NCI-H1092 treated with DMSO at 0.1 percent for 48 hours (cell line): ENCODE measurements around the gene PRKAB1.
"Not testable (repeated sequence)": the region's sequence is repeated elsewhere in the genome, so short reads cannot be mapped to it uniquely, and the experiment has no call there.

Source experiments
- DNase-seq: peaks from one replicate; lab custom pipeline; 2025; lab: John Stamatoyannopoulos, UW

The PRKAB1 gene

DNA sequence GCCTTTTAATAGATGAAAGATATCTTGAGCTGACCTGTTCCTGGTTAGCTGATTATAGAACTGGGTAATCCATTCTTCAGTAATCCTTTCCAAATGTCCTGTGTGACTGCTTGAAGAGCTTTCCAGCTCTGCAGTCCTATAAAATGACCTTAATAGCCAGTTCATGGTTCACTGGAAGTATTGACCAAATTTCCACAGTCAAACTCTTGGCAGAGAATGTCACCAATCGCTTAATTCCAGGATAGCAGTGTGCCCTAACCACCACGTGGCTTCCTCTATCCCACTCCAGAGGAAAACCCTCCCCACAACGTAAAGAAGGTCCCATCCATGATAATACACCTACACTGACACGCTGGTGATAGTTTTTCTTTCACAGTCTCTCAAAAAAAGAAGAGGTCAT, 17.4 kb downstream of the PRKAB1 start:
- DNase-seq, result no peak

DNA sequence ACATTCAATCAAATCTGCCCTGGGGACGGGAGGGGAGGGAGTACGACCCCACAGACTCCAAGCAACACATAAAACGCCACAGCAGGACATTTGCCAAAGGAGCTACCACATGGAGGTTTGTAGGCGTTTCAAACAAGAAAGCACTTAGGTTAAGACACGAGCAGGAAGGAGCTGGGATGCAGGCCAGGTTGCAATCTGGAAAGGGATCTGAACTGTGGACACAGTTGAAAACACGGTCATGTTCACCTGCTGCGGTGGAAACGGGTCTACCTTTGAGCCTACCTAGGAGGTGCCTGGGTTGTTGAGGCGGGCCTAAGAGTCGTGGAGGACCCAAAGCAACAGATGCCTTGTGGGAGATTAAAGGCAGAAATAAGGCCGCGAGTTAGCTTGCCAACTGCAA, 18.4 kb downstream of the PRKAB1 start:
- DNase-seq, result no peak

DNA sequence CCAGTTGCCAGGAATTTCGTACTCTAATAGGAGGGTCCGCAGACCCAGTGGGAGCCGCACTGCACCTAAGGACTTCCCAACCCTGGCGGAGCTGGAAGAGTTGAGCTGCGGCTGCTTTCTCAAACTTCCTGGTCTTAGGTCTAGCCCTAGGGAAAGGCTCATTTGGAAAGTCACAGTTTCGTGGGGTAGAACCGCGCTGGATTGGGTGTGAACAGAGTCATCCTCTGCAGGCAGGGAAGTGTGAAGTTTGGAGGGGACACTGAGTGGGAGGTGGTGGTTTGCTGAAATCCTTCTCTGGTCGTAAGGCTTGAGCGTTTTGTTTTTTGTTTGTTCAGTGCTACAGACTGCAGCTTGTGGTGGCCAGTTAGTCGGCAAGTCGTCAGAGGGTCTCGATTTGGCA, 18.8 kb downstream of the PRKAB1 start:
- no peak for DNase-seq

DNA sequence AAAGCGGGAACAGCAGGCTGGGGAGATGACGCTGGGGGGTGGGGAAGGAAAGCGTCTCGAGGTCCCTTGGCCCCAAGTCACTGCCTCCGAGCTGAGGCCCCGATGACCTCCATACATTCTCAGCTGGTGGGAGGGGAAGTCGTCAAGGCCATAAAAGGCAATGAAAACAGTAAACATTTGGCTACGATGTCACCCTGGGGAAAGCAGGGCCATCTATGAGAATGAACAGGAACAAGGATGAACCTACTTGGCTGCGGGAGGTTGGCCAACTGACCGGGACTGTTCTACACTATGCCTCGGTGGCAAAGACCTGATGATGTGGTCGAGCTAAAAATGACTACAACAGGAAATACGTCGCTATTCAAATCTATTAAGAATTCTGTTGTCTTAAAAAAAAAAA, 19.5 kb downstream of the PRKAB1 start:
- DNase-seq, result no peak

DNA sequence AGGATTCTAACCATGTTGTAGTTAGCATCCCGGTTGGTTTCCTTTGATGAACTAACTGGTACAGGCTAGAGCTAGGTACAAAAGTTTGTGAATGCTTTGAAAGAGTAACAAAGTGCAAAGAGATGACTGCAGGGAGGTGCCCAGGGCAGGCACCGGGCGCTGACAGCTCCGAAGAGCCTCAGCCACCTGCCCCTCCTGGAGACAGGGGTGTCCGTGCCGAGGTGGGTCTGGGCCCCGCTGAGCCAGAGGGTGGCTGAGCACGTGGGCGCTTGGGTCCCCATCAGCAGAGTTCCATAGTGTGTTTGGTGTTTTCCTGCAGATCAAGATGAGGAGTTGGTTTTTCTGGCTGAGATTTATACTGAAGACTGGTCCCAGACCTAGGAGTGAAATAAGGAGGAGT, 19.9 kb downstream of the PRKAB1 start:
- DNase-seq, result no peak

DNA sequence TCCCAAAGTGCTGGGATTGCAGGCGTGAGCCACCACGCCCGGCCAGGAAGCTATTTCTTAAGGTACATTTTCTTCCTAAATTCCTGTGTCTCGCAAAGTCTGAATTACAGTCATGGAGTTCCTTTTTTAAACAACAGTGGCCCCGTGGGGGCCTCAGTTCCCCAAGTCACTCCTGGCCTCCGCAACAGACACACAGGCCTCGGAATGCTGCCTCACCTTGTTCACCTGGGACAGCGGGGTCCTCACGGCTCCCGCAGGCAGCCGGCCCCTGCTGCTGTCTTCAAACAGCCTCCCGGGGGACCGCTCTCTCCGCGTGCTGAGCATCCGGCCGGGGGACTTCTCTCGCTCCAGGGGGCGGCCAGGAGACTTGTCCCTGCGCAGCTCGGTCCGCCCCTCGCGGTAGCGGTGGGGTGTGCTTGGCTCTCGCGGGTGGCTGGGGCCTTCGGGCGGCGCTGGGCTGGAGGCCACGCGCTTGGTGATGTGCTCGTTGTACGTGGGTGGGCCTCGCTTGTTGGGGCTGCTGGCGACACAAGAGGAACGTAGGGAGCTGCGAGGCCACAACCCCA, 22.1 kb downstream of the PRKAB1 start:
- no peak for DNase-seq

DNA sequence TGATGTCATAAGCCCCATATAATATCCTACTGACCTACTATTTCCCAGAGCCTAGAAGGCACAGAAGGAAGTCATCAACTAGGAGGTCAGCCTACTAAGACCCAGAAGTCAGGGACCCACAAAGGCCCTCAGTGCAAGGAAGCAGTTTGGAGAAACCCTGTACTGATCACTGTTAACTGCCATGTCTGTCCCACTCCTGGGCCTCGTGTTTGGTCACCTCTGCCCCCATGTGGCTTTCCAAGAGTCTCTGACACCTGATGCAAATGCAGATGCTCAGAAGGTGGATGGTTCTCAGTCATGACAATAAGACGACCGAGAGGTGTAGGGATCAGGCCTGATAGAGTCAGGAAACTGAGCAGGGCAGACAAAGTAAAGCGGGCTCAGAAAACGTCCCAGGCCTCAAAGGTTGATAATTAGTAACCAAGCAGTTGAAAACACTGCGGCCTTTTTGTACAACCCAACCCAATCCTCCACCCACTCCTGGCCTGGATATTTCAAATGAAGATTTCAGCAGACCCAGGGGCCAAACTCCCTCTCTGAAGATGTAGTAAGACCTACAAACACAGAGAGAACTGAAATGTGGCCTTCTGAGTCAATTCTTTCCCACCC, 23.4 kb downstream of the PRKAB1 start:
- DNase-seq, result no peak

DNA sequence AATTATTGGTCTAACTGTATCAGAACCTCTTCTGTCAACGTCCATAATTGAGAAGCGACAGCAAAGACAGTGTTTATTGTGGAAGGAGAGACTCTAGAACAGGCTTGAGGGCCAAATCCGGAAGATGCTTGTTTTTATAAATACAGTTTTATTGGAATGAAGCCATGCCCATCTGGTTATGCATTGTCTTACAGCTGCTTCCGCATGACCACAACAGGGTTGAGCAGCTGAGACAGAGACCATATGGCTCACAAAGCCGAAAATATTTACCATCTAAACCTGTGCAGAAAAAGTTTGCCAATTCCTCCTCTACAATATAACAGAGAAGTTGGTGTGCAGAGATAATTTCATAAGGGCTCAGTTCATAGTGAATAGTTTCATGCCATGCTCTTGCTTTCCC, 24.5 kb downstream of the PRKAB1 start:
- peak; percentile 22 for DNase-seq

DNA sequence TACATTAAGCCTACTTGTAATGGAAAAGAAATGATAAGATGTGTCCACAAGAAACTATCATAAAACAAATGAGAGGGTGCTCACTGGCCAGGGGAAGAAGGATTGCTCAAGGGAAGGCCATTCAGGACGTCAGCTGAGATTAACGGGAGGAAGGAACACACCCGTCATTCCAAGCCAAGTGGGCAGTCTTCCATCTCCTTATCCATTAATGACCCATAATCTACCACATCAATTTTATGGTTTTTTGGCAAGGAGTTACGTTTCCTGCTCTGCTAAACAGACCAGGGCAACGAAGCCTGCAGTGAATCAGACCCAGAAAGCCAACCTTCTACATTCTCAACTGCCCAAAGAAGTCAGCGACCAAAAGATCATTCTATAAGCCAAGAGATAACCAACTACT, 25.1 kb downstream of the PRKAB1 start:
- DNase-seq, result peak; percentile 38

DNA sequence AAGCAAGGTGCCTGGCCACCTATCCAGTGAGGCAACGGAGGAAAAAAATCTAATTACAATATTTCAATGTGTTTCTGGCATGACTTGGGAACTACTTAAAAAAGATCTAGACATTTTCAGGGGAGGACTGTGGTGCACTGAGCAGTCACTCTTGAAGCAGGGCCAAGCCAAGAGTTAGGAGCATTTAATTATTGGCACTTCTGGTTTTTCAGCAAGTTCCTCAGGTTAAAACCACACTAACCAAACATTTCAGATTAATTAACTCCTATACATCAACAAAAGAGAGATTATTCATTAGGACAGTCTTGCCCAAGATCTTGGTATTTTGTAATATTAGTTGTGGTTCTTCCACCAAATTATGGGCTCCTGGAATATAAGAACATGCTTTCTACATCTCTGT, 25.6 kb downstream of the PRKAB1 start:
- no peak for DNase-seq

DNA sequence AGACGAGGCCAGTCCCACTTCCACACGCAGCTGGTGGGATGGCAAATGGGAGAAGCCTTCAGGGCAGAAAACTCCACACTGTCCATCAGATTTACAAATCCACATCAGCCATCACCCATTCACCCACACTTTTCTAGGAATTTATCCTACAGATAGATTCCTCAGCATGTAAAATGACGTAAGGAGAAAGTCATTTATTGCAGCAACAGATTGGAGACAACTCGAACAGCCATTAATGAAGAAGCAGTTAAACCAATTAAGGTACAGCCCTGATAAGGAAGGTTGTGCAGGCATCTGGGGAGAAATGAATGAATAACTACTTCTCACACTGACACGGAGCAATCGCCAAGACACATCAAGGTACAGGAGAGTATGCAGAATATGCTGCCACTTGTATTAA, 26.2 kb downstream of the PRKAB1 start:
- no peak for DNase-seq

DNA sequence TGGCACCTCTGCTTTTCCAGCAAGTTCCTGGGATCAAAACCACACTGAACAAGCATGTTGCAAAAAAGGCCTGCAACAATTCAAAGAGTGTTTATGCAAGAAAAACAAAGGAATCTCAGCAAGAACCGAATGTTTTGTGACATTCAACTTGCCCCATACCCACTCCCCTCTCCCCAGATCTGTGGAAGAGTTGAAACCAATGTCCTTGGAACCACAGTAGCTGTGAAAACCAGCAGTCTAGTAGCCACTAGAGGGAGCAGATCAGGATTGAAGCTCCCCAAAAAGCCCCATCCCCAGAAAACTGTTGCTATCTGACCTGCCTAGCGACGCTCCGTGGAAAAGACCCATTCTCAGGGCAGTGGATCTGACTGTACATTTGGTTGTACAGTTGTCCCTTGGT, 27.1 kb downstream of the PRKAB1 start:
- no peak for DNase-seq

DNA sequence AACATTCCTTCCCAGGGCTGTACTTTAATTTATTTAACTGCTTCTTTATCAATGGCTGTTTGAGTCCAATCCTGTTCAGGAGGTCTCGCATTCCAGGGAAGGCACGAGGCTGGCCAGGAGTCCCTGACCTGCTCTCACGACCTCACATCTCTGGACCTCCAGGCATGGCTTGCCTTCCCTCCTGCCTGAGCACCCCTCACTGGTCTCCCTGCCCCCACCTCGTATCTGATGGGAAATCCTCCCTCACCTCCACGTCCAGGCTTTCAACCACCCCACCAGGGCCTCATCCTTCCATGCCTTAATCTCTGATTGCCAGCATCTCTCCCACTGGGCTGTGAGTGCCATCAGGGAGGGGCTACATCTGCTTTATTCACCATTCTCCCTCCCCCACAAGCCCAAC, 29.0 kb downstream of the PRKAB1 start:
- no peak for DNase-seq

DNA sequence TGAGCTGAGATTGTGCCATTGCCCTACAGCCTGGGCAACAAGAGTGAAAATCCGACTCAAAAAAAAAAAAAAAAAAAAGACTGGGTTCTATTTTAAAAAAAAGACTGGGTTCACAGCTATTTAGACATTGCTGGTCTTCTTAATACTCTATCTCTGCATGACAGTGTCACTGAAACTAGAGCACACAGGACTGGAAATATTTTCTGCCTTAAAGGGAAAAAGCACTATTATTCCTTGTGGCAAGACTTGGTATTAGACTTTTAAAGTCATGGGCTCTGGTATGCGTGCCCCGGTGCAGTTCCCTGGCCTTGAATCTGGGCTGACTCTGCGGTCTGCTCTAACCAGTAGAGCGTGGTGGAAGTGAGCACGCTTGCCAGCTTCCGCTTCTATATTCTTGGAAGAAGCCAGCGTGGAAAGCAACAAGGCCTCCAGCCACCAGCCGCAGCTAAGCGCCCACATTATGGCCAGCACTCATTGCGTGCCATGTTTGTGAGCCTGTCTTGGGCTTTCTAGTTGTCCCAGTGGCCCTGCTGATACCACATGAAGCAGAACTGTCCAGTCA, 31.3 kb downstream of the PRKAB1 start:
- no peak for DNase-seq

DNA sequence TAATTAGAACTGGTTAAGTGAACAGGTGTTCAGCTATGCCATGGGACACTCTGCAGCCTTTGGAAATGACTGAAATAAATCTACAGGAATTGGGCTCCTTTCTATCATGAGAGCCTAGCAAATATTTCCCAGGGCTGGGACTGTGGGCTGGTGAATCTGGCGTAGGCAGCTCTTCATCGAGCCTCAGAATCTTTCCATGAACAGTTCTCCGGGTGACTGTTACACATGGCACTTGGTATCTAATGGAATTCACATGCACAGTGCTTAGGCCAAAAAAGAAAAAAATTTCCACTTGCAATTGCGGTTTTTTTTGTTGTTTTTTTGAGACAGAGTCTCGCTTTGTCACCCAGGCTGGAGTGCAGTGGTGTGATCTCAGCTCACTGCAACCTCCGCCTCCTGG, 32.1 kb downstream of the PRKAB1 start:
- DNase-seq, result no peak

DNA sequence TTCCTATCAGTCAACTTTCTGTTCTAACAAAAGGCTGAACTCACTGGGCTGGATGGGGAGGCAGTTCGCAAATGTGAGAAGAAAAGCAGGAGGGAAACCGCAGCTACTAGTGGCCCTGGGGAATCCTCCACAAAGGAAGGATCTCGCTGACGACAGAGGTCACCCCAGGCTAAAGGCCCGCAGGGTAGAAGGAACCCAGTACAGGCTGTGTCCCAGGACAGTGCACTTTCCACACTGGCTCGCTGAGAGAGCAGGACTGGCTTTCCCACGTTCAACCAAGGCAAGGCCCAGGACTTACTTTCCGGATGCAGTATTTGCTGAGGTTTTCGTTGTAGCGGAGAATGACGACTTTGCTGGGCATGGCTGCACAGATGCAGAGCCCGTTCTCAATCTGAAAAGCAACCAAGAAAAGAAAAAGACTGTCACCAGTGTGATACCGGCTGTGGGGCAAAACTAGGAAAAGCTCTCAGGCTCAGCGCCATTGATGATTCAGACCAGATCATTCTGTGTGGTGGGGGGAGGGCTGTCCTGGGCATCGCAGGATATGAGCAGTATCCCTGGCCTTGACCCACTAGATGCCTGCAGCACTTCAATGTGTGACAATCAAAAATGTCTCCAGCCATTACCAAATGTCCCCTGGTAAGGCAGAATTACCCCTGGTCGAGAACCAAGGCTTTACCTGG, 36.3 kb downstream of the PRKAB1 start:
- DNase-seq, result no peak

DNA sequence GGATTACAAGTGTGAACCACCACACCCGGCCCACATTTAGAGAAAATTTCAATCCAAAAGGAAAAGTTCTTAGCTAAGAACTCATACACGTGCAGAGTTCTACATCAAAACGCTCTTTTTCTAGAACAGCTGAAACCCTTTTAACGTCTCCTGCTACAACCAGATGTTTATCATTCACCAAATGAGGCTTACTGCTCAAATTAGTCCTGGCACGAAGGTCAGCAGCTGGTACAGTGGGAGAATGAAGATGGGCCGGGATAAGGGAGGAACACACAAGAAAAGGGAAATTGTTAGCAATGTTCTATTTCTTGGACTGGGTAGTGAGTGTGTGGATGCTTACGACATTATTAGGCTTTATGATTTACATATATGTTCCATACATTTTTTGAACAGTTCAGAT, 37.2 kb downstream of the PRKAB1 start:
- no peak for DNase-seq

DNA sequence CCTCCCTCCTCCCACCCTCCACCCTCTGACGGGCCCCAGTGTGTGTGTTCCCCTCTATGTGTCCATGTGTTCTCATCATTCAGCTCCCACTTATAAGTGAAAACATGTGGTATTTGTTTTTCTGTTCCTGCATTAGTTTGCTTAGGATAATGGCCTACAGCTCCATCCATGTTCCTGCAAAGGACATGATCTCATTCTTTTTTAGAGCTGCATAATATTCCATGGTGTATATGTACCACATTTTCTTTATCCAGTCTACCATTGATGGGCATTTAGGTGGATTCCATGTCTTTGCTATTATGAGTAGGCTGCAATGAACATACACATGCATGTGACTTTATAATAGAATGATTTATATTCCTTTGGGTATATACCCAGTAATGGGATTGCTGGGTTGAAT, 38.5 kb downstream of the PRKAB1 start:
- DNase-seq, result not testable (repeated sequence)

DNA sequence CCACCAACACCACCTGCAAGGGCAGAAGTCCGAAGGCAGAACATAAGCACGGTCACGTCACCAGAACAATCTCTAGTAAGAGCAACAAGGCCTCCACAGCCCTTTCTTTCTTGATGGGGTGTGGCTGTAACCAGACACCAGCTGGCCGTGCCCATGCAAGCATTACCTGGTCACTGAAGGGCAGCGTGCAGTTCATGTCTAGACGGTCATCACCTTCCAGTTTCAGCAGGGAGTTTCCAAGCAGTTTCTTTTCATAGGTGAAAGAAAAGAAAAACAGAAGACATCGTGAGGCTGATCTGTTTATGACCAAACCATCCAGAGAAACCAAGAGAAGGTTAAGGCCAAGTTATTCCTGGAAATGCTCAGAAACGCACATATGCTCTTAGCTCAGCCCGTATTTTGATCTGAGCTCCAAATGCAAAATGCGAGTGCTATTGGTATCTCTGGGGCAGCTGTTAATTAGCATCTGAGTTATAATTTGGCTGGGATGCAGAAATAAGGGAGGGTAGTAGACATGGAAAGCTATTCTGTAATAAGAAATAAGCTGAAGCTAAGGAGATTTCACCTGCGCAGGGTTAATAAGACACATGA, 42.5 kb downstream of the PRKAB1 start:
- no peak for DNase-seq

DNA sequence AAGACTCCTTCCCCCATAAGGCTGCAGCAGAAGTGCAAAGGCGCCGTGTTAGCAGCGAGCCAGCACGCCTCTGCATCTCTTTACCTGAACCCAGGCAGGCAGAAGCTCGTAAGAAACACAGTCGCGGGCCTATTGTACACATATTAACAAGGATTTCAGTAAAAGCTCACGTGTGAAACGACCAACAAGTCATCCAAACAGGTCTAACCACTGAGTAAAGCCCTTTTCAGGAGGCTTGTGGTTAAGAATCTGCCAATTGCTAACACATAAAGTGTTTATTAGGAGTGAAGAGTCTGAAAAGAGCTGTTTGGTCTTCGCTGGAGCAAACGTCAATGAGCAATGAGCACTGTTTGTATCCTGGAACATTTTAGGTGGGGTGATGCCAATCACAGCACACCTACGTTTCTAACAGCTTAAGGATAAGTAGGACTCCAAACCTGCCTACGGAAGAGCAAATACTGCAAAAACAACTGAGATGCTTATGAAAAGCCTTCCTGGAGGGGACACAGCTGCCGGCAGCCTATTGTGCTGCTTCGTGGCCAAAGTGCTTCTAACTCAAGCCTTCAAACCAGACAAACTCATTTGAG, 43.1 kb downstream of the PRKAB1 start:
- peak; percentile 45 for DNase-seq

DNA sequence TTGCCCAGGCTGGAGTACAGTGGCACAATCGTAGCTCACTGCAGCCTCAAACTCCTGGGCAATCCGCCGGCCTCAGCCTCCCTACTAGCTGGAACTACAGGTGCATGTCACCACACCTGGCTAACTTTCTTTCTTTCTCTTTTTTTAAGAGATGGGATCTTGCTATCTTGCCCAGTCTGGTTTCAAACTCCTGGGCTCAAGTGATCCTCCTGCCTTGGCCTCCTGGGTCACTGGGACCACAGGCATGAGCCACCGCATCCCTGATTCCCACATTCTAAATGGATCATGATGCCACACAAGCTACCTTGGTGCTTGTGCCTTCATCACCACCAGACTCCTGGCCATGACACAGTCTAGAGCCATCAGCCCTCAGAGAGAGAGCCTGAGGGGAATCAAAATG, 43.8 kb downstream of the PRKAB1 start:
- DNase-seq, result no peak

DNA sequence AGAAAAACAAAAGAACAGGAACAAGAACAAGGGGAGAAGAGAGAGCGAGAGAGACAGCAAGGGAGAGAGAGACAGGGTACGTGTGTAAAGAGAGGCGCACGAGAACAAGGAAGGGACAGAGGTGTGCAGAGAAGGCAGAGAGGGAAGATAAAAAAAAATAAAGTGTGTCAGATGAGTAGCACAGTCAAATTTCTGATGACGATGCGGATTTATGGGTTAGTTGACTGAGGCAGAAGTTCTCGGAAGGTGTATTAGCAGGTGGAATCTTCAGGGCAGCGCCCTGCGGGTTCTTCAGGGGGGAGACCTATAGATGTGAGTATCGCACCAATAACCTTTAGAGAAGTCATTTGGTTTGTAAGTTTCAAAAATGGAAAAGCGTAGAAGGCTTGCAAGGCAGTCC, 44.8 kb downstream of the PRKAB1 start:
- no peak for DNase-seq

DNA sequence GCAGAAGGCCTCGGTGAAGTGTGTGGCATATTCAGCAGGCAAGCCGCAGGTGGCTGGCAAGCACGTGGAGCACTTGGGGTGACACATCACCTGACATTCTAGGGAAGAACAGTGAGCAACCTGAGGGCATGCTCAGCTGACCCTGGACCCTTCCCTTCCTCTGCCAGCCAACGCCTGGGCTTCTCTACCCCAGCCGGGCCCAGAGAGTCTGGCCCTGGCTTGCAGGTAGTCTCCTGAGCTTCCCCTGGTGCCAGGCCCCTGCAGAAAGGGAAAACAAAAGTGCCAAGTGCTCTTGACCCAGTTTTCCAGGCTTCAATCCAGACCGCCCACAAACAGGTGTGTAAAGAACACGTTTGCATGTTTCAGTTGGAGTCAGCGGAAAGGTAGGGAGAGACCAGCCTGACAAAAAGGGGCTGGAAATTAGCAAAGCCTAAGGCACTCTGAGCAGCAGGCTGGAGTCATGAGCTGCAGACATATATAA, 45.7 kb downstream of the PRKAB1 start:
- DNase-seq, result peak; percentile 26
